GM06990 (cell line): Measurements from ENCODE around the gene TNFRSF4.

ENCODE experiments used
- DNase-seq: peaks from one replicate; pipeline ENCODE4 v3.0.0-alpha.2; 2011; ENCODE audit not compliant: insufficient read length; ENCODE audit errors: extremely low read depth
- H3K27me3 ChIP-seq: replicated peaks from 2 replicates; pipeline ENCODE4 v1.6.0; 2011; ENCODE audit warnings: low read length; ENCODE audit not compliant: control insufficient read depth, insufficient read depth
- H3K36me3 ChIP-seq: 2 replicates; pipeline ENCODE4 v1.5.1; 2011; ENCODE audit warnings: low read length; ENCODE audit not compliant: control insufficient read depth, insufficient read depth
- H3K4me3 ChIP-seq: replicated peaks from 2 replicates; pipeline ENCODE4 v1.5.1; 2011; ENCODE audit warnings: low read depth, mild to moderate bottlenecking, control low read depth, low read length
- CTCF ChIP-seq: IDR thresholded peaks from 2 replicates; pipeline ENCODE4 v1.5.1; 2011; ENCODE audit warnings: low read length, control low read depth, mild to moderate bottlenecking, inconsistent platforms; ENCODE audit not compliant: insufficient read depth, poor library complexity, severe bottlenecking

Gene TNFRSF4

GRCh38 chr1:1212780-1213344 is 1.1 kb downstream of the TNFRSF4 start:
- Histone ChIP-seq H3K27me3 (no peaks in the 10 kb centered on the region), H3K36me3 (peaks cover 13% of the 10 kb centered on the region), H3K4me3 (peak overlapping the region; percentile 39)
- TF ChIP-seq CTCF: no peak
- DNase-seq: peak; percentile 65

GRCh38 chr1:1211541-1212441 is 2.2 kb downstream of the TNFRSF4 start:
- Histone ChIP-seq H3K27me3 (no peaks in the 10 kb centered on the region), H3K4me3 (no peak overlapping the region), H3K36me3 (peaks cover 9% of the 10 kb centered on the region)
- DNase-seq: peak; percentile 10
- no peak for TF ChIP-seq CTCF

GRCh38 chr1:1210726-1211540 is 3.0 kb downstream of the TNFRSF4 start:
- no peak for DNase-seq
- TF ChIP-seq CTCF: no peak
- Histone ChIP-seq H3K36me3 (peaks cover 4% of the 10 kb centered on the region), H3K4me3 (no peak overlapping the region), H3K27me3 (no peaks in the 10 kb centered on the region; the same call in 1 of the 2 replicates)

- no peak overlapping the region for H3K4me3 ChIP-seq
- H3K27me3 ChIP-seq: no peaks in the 10 kb centered on the region; the same call in 1 of the 2 replicates
Measured at GRCh38 chr1:1208713-1209433, 5.1 kb downstream of the TNFRSF4 start.

More at GRCh38 chr1:1208713-1209433, 5.1 kb downstream of the TNFRSF4 start:
- H3K36me3 ChIP-seq: no peaks in the 10 kb centered on the region
- TF ChIP-seq CTCF: no peak
- DNase-seq: peak; percentile 41
